ENCODE results near the gene LDB2. TPM values are rescaled to one million over a fixed set of nuclear protein-coding genes. Genes with fewer than 3 reads are reported as not detected.

Gene LDB2
- total RNA-seq, 1 donor from 2014 or later, result 31.5 TPM

DNA sequence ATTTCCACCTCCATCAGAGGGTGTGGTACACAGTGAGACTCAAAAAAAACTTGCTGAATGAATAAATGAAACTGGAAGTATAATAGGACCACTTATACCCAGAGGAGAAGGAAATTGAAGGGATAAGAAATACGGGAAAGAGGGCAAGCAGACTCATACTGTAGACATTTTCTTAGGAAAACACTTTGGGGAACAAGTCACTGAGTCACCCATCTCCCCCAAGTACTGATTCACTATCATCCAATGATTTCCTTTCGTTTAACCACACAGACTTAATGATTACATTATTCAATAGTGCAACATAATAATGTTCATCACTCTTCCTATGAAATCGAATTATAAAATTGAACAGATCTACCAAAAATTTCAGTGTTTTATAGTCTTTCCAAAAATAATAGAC lies 97.1 kb downstream of the LDB2 start:
- Mint-ChIP-seq H3K27ac (no peak overlapping the region), H3K4me3 (no peak overlapping the region), H3K9me3 (no peaks in the 10 kb centered on the region), H3K4me1 (ENCODE audit: unreplicated experiment) (no peaks in the 10 kb centered on the region), H3K36me3 (peaks cover 3% of the 10 kb centered on the region), H3K27me3 (peaks cover 3% of the 10 kb centered on the region)
- DNase-seq (ENCODE audit: extremely low spot score, unreplicated experiment), result no peak
- TF ChIP-seq, protein P1, sequence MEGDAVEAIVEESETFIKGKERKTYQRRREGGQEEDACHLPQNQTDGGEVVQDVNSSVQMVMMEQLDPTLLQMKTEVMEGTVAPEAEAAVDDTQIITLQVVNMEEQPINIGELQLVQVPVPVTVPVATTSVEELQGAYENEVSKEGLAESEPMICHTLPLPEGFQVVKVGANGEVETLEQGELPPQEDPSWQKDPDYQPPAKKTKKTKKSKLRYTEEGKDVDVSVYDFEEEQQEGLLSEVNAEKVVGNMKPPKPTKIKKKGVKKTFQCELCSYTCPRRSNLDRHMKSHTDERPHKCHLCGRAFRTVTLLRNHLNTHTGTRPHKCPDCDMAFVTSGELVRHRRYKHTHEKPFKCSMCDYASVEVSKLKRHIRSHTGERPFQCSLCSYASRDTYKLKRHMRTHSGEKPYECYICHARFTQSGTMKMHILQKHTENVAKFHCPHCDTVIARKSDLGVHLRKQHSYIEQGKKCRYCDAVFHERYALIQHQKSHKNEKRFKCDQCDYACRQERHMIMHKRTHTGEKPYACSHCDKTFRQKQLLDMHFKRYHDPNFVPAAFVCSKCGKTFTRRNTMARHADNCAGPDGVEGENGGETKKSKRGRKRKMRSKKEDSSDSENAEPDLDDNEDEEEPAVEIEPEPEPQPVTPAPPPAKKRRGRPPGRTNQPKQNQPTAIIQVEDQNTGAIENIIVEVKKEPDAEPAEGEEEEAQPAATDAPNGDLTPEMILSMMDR (conservative IDR thresholded peaks at IDR 0.05), result no peak

GRCh38 chr4:16794816-16795445 lies 103.5 kb downstream of the LDB2 start:
- Mint-ChIP-seq H3K36me3 (no peaks in the 10 kb centered on the region), H3K9me3 (no peaks in the 10 kb centered on the region), H3K27ac (no peak overlapping the region), H3K27me3 (no peaks in the 10 kb centered on the region), H3K4me3 (no peak overlapping the region), H3K4me1 (ENCODE audit: unreplicated experiment) (peaks cover 6% of the 10 kb centered on the region)
- TF ChIP-seq, protein P1 (conservative IDR thresholded peaks at IDR 0.05), result peak; percentile 83
- DNase-seq (ENCODE audit: extremely low spot score, unreplicated experiment), result no peak

DNA sequence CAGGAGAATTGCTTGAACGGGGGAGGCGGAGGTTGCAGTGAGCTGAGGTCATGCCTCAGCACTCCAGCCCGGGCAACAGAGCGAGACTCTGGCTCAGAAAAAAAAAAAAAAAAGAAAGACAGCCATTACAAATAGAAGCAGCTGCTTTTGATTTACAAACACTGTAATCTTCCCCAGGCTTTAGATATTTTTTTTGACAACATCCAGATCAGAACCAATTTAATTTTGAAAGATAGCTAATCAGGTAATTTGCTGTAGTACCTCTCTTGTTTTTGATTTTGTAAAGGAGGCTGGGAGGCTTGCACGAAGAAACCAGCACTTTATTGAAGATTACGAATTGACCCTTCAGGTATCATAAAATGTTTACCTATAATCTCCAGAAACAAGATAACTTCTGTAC lies 107.0 kb downstream of the LDB2 start:
- no peaks in the 10 kb centered on the region for H3K27me3 Mint-ChIP-seq
- TF ChIP-seq, protein P1 (conservative IDR thresholded peaks at IDR 0.05), result no peak
- H3K4me1 Mint-ChIP-seq (ENCODE audit: unreplicated experiment), result peaks cover 10% of the 10 kb centered on the region
- no peak overlapping the region for H3K4me3 Mint-ChIP-seq
- H3K36me3 Mint-ChIP-seq, result no peaks in the 10 kb centered on the region
- DNase-seq (ENCODE audit: extremely low spot score, unreplicated experiment), result no peak
- H3K9me3 Mint-ChIP-seq, result no peaks in the 10 kb centered on the region
- H3K27ac Mint-ChIP-seq, result no peak overlapping the region

GRCh38 chr4:16790508-16790907 lies 107.9 kb downstream of the LDB2 start:
- H3K4me1 Mint-ChIP-seq (ENCODE audit: unreplicated experiment), result peaks cover 18% of the 10 kb centered on the region
- no peaks in the 10 kb centered on the region for H3K36me3 Mint-ChIP-seq
- no peak overlapping the region for H3K4me3 Mint-ChIP-seq
- TF ChIP-seq, protein P1 (conservative IDR thresholded peaks at IDR 0.05), result no peak
- no peak for DNase-seq (ENCODE audit: extremely low spot score, unreplicated experiment)
- no peaks in the 10 kb centered on the region for H3K27me3 Mint-ChIP-seq
- H3K9me3 Mint-ChIP-seq, result no peaks in the 10 kb centered on the region
- no peak overlapping the region for H3K27ac Mint-ChIP-seq

DNA sequence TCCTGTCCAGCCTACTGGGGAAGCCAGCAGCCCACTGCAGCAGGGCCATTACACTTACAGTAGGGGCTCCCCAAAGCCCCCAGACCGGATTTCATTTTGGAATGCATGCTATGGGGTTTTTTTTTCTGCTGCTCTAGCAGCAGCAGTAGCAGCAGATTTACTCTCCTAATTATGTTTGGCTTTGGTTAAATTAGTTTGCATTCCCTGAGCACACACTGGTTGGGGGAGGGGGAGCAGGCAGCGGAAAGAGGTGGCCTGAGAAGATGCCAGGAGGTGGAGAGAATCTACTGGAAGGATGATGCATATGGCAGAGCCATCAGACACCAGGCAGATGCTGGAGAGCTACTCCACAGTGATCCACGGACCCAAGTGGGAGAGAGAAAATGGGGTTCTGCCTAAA lies 109.6 kb downstream of the LDB2 start:
- no peak for DNase-seq (ENCODE audit: extremely low spot score, unreplicated experiment)
- TF ChIP-seq, protein P1 (conservative IDR thresholded peaks at IDR 0.05), result no peak
- Mint-ChIP-seq H3K4me1 (ENCODE audit: unreplicated experiment) (peaks cover 16% of the 10 kb centered on the region), H3K9me3 (no peaks in the 10 kb centered on the region), H3K27me3 (no peaks in the 10 kb centered on the region), H3K27ac (no peak overlapping the region), H3K4me3 (no peak overlapping the region), H3K36me3 (no peaks in the 10 kb centered on the region)
